ENCODE measurements around the gene USP3.

DNA sequence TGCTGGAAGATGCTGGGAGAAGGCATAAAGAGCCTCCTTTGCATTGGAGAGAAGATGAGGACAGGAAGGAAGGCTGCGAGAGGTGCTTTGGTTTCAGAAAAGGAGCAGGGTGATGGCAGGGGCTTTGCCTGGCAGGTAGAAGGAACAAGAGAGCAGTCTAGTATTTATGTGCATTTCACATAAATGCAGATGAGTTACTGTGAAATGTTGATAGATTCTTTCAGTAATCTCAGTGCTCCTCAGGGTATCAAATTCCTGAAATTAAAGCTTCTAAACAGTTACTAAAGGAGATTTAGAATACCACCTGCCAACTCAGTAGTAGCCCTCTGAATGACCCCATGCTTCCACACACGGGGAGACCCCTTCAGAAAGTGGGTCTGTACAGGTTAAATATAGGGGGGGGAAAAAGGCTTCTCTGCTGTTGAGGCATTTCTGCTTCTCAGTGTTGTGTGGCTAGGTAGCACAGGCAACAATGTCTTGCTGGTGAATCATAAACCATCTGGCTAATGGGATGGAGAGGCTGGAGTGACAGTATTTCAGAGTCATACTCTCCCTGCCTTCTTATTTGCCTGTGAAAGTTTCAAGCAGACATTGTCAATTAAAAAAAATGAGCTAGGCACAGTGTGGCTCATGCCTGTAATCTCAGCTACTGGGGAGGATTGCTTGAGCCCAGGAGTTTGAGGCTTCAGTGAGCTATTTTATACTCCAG lies 78.5 kb downstream of the USP3 start:
- TF ChIP-seq, protein P1, sequence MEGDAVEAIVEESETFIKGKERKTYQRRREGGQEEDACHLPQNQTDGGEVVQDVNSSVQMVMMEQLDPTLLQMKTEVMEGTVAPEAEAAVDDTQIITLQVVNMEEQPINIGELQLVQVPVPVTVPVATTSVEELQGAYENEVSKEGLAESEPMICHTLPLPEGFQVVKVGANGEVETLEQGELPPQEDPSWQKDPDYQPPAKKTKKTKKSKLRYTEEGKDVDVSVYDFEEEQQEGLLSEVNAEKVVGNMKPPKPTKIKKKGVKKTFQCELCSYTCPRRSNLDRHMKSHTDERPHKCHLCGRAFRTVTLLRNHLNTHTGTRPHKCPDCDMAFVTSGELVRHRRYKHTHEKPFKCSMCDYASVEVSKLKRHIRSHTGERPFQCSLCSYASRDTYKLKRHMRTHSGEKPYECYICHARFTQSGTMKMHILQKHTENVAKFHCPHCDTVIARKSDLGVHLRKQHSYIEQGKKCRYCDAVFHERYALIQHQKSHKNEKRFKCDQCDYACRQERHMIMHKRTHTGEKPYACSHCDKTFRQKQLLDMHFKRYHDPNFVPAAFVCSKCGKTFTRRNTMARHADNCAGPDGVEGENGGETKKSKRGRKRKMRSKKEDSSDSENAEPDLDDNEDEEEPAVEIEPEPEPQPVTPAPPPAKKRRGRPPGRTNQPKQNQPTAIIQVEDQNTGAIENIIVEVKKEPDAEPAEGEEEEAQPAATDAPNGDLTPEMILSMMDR (IDR thresholded peaks at IDR 0.05) = no peak
- TF ChIP-seq EP300 (IDR thresholded peaks at IDR 0.05; ENCODE audit: low read depth) (no peak), POLR2AphosphoS5 (IDR thresholded peaks at IDR 0.05) (no peak), POLR2A (IDR thresholded peaks at IDR 0.05) (no peak)

All from transverse colon (tissue), 4 donors.